Stimulated activated CD4-positive, alpha-beta T cell treated with anti-CD3 and anti-CD28 coated beads, Interleukin-2, amount 100 ng/mL, for 24 hours (primary cell): ENCODE measurements around the gene CLCN1.

Experiments
- DNase-seq, 2 donors: peaks; one replicate each; pipeline ENCODE4 v3.0.0-alpha.2; 2020

The CLCN1 gene

DNA sequence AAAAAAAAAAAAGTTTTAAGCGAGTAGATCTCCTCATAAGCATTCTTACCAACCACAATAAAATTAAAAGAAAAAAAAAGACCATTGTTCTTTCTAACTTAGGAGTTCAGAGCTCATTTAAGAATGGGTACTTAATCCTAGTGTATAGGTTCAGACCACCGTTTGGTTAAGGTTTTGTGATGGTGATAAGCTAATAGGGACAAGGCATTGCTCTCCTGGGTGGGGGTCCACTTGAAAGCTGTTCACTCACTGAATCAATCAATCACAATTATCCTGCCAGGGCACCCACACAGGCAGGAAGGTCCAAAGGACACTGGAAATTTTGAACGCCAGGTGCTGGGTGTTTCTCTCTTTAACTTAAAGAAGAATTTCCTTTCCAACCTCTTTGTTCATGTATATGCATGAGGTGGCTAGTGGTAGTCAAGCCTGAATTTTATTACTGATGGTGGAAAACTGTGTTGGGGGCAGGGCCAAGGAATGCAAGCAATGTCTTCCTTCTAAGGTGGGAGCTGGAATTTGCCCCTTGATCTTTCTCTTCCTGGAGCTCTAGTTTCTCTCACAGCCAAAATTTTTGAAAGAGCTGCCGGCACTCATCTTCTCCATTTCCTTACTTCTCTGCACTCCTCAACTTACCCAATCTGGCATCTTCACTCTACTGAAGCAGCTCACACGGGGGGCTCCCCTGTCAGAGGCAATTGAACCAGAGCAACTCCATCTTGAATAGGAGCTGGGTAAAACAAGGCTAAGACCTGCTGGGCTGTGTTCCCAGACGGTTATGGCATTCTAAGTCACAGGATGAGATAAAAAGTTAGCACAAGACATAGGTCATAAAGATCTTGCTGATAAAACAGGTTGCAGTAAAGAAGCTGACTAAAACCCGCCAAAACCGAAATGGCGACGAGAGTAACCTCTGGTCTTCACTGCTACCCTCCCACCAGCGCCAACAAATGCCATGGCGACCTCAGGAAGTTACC lies 54.1 kb downstream of the CLCN1 start:
- no peak for DNase-seq

GRCh38 chr7:143372070-143372469 lies 56.2 kb downstream of the CLCN1 start:
- DNase-seq = peak; percentile 48 to 50

GRCh38 chr7:143373255-143373794 lies 57.4 kb downstream of the CLCN1 start:
- no peak for DNase-seq

GRCh38 chr7:143374561-143374960 lies 58.6 kb downstream of the CLCN1 start:
- no peak for DNase-seq

DNA sequence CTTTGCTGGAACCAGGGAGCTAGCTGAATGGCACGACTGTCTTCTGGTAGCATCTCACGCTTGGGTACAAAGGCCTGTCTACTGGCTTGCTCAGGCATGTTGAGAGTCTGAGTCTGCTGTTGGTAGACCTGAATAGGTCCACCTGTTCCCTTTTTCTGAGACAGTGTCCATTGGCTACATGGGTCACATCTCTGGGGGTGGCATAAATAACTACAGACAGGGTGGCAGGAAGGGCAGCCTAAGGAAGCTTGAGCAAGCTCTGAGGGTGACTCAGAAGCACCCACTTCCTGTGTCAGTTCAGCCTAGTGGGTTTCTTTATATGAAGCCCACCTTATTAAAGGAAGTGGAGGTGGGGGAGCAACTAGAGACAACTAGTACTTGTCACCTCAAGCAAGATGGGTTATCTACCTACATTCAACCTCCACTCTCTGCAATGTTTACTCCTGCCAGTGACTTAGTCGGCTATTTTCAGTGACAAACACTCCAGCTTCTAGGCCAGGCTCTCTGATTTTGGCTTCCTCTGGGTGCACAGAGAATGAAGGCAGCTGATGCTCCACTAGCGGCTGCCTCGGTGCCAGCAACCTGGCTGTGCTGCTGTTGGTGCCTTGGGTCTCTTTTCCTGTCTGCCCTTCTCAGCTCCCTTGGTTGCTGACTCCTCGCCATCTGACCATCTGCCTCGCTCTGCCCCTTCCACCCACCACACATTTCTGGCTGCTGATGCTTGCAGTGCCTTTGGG lies 59.6 kb downstream of the CLCN1 start:
- no peak for DNase-seq

DNA sequence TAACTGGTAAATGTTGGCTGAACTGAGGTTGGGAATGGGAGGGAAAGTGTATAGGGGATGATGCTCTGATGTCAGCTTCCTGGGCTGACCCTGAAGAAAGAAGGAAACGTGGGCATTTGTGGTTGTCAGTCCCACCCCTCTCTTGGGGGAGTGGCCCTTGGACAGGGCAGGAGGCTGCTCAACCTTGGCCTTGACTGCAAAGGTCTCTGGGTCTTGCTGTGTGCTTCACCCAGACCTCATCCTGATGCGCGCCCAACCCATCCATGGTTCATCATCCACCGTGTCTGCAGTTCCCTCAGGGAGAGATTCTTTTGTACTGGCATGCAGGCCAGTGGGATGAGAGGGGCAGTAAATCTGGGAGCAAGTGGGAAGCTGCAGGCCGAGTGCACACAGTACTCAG lies 60.5 kb downstream of the CLCN1 start:
- DNase-seq = no peak

GRCh38 chr7:143379611-143380259 lies 63.8 kb downstream of the CLCN1 start:
- DNase-seq = no peak

GRCh38 chr7:143380260-143380645 lies 64.3 kb downstream of the CLCN1 start:
- DNase-seq = peak; percentile 90 to 91

GRCh38 chr7:143380646-143381426 lies 64.9 kb downstream of the CLCN1 start, which contains the start of gene ZYX:
ZYX (plus strand) TSS chr7:143381345; CDS start chr7:143381572, 227 bp downstream.
- peak; percentile 86 to 91 for DNase-seq

DNA sequence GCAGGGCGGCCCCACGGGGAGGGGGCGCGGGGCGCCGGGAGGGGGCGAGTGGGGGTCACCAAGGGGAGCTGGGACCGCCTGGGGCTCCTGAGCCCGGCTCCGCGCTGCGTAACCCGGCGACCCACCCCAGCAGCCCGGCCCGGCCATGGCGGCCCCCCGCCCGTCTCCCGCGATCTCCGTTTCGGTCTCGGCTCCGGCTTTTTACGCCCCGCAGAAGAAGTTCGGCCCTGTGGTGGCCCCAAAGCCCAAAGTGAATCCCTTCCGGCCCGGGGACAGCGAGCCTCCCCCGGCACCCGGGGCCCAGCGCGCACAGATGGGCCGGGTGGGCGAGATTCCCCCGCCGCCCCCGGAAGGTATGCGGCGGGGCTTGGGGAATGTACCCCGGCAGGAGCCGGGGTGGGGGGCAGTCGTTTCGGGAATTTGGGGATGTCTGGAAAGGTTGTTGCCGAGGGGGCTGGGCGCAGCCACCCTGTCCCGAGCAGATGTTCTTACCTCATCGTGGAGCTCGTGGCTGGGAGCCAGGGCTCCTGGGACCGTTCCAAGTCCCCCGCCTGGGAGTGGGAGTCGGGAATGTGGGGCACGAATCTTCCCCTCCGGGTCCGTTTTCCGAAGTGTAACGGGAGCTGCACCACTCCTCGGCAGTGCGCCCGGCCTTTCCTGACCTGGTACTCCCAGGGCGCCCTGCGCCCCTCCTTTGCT lies 65.7 kb downstream of the CLCN1 start:
- DNase-seq = peak in 1 of 2 donors; percentile 35

DNA sequence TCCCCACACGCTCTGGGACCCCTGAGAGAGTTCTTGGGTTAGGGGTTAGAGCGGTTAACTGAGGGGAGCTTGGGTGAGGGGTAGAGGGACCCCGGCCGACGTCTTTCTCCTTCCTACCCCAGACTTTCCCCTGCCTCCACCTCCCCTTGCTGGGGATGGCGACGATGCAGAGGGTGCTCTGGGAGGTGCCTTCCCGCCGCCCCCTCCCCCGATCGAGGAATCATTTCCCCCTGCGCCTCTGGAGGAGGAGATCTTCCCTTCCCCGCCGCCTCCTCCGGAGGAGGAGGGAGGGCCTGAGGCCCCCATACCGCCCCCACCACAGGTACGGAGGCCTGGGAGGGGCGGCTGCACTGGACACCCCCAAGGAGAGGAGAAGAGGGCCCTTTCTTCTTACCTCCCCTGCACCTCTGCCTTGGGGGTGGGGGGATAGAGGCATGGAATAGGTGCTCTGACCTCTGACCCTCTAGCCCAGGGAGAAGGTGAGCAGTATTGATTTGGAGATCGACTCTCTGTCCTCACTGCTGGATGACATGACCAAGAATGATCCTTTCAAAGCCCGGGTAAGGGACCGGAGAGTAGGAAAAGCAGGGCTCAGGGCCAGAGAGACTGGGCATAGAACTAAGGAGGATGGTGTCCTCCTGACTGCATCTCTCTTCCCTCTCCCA lies 66.3 kb downstream of the CLCN1 start:
- no peak for DNase-seq

GRCh38 chr7:143382791-143383641 lies 67.1 kb downstream of the CLCN1 start:
- DNase-seq = no peak

DNA sequence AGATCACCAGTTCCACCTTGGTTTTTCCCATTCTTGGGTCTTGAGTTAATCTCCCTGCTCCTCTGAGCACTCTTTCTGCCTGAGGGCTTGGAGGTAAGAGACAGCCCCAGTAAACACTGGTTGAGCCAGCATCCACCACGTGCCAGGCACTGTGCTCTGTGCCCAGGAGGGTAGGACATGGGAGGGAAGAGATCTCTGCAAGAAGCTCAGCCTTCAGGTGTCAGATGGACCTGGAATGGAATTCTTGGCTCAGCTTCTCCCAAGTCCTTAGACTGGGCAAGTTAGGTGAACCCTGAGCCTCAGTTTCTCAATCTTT lies 67.7 kb downstream of the CLCN1 start:
- no peak for DNase-seq

GRCh38 chr7:143384148-143384547 lies 68.2 kb downstream of the CLCN1 start:
- DNase-seq = no peak

DNA sequence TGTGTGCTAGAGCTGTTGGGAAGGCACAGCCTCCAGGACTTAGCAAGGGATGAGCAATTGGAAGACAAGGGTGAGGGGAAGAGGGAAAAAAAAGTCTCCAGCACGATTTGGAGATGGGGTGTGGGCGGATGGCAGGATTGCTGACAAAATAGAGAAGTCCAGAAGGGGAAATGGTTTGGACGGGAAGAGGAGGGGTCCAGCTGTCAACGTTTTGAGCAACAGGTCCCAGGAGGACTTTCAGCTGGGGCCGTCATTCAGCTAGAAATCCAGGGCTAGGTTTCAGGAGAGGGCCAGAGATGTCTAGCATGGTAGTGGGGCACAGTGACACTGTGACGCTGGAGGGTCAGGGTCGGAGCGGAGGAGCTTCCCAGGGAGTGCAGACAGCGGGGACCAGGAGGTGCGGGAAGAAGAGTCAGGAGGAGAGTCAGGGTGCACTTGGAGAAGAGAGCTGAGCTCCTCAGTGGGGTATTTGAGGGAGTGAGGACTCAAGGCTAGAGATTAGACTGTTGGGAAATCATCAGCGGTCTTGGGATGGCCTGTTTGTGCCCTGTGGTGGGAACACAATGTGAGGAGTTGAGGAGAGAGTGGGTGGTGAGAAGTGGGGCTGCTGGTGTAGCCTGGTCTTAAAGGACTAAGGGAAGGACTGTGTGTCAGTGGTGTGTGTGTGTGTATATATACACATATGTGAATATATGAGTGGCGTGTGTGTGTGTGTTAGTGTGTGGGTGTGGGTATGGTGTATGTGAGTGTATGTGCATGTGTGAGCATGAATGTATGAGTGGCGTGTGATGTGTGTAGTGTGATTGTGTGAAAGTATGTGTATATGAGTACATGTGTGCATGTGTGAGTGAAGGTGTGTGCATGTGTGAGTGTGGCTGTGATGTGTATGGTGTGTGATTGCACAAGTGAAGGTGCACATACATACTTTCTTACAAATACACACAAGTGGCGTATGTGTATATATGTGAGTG lies 69.0 kb downstream of the CLCN1 start:
- DNase-seq = no peak

DNA sequence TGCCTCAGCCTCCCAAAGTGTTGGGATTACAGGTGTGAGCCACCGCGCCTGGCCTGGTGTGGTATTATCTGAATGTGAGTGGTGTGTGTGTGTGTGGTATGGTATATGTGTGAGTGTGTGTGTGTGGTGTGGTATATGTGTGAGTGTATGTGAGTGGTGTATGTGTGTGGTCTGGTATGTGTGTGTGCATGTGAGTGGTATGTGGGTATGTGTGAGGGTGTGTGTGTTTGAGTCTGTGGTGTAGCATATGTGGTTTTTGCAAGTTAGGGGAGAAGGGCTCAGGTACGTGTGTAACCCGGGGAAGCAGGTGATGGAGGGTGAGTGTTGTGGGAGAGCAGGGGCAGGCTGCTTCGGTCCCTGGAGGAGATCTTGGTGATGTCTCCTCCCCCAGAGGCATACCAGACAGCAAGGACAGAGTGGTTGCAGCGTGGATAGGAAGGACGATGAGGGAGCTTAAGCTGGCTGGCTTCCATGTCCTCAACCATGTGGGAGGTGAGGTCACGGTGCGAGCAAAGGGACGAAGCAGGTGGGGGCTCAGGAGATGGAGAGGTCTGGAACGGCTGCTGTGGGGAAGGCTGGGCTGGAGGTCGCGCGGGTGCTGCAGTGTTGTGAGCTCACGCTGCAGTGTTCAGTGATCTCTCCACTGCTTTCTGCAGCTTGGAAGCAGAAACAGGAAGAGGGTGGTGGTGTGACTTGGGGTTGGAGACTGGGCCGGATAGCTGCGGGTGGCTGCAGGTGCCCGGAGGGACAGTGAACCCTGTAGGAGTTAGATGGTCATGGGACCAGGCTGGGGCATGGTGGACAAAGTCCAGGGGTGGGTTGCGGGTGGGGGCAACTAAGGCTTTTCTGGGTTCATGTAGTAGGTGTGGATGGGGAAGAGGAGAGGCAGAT lies 70.2 kb downstream of the CLCN1 start:
- peak in 1 of 2 donors; percentile 21 for DNase-seq

DNA sequence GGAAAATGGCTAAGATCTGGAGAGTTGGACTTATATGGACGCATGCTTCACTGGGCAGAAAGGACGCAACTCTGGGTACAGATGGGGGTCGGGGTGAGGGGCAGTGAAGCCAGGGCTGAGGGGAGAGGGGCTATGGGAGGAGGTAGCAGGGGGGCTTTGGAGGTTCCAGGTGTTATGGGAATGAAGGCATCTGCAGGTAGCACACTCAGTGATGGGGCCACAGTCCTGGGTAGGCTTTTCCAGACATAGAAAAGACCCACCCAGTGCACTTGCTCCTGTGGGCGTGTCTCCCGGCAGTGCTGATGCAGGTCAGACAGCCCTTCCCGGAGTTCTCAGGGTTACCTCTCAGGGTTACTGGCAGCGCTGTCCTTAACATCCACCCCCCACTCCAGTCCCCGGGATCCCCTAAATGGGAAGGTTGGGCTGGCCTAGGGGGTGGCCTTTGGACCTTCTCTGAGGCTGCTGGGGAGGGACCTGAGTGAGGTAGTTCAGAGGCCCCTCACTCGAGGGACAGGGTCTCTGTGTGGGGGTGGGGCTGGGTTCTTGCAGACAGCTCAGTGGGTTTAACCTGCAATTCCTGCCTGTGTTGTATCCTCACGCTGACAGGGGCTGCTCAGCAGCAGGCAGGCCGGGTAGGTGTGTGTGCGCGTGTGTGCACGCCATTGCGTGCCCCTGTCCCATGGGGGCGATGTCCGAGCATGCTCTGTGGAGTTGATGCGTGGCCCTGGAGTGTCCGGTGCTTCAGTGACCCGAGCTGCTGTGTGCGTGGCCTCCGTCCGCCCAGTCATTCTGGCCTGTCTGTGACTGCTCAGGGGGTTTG lies 71.5 kb downstream of the CLCN1 start:
- DNase-seq = no peak
